ENCODE measurements around the gene CDK11B. TPM values are rescaled to one million over a fixed set of nuclear protein-coding genes. Genes with fewer than 3 reads are reported as not detected.

CDK11B gene
- total and polyA plus RNA-seq, 2 donors (not counting 1 experiment from before 2014, with no cell fraction given) = 14.1 to 36.3 TPM

- Histone ChIP-seq H4K20me1 (ENCODE audit: control insufficient read depth, insufficient read depth, low read length, poor library complexity, severe bottlenecking) (no peaks in the 10 kb centered on the region), H3K4me3 (ENCODE audit: control extremely low read depth in 1 of 5, extremely low read depth in 1 of 5, insufficient read depth in 1 of 5, low read depth in 2 of 5, low read length in 4 of 5) (peak overlapping the region in 4 of 5 experiments; percentile 32 to 55 (median 46)), H3K9ac (ENCODE audit: low read length) (peak overlapping the region; percentile 53), H3K4me1 (ENCODE audit: control insufficient read depth in 2 of 2, insufficient read depth in 2 of 2, low read length in 2 of 2) (peaks cover 15 to 21% of the 10 kb centered on the region in 2 donors), H3K27me3 (replicated peaks in 1 of 4; ENCODE audit: control extremely low read depth in 1 of 4, control insufficient read depth in 3 of 4, insufficient read depth in 4 of 4, low read length in 3 of 4) (peaks cover 0 to 13% (median 4%) of the 10 kb centered on the region in 4 experiments), H3K36me3 (replicated peaks in 1 of 2; ENCODE audit: control extremely low read depth in 1 of 2, control insufficient read depth in 1 of 2, extremely low read depth in 1 of 2, insufficient read depth in 2 of 2, low read length in 1 of 2) (no peaks in the 10 kb centered on the region), H2AFZ (ENCODE audit: insufficient read depth, low read depth, low read length, poor library complexity, severe bottlenecking) (peak overlapping the region; percentile 69), H3K27ac (ENCODE audit: low read length in 2 of 2) (peak overlapping the region; percentile 41 to 57), H3K79me2 (ENCODE audit: control insufficient read depth, insufficient read depth, low read length) (no peaks in the 10 kb centered on the region), H3K4me2 (replicated peaks; ENCODE audit: low read depth, low read length, poor library complexity, severe bottlenecking) (peak overlapping the region; percentile 92), H3K9me3 (ENCODE audit: control extremely low read depth in 1 of 3, control insufficient read depth in 2 of 3, insufficient read depth in 1 of 3, low read length in 2 of 3) (peaks cover 0 to 8% (median 0%) of the 10 kb centered on the region in 3 donors)
- Mint-ChIP-seq H3K4me1 (peaks cover 4% of the 10 kb centered on the region), H3K27ac (peak overlapping the region; percentile 59), H3K27me3 (peaks cover 3% of the 10 kb centered on the region), H3K4me3 (peak overlapping the region; percentile 64), H3K9me3 (ENCODE audit: insufficient read depth) (no peaks in the 10 kb centered on the region)
- peak; percentile 60 for DNase-seq
- ChIA-PET CTCF (interaction anchor here (2.2 kb wide), 1 partner anchor 14 kb away, joined by 13 read pairs; the partner anchor contains the start of gene MIB2), POLR2A (interaction anchor here (0.6 to 2.5 kb wide), 9 partner anchors 12 to 877 kb away, joined by 3 to 19 read pairs (median 5); partner anchors contain the start of genes AURKAIP1 and MIB2)
- WGBS (ENCODE audit: insufficient coverage) = 10% methylated on average over 40 of the region's 48 CpGs
- peak; percentile 50 for ATAC-seq (ENCODE audit: low read depth)
- no peak for TF ChIP-seq EZH2 (IDR thresholded peaks at IDR 0.05; ENCODE audit: borderline replicate concordance, insufficient read depth, low read depth, low read length, poor library complexity, severe bottlenecking)
- TF ChIP-seq, protein P1, sequence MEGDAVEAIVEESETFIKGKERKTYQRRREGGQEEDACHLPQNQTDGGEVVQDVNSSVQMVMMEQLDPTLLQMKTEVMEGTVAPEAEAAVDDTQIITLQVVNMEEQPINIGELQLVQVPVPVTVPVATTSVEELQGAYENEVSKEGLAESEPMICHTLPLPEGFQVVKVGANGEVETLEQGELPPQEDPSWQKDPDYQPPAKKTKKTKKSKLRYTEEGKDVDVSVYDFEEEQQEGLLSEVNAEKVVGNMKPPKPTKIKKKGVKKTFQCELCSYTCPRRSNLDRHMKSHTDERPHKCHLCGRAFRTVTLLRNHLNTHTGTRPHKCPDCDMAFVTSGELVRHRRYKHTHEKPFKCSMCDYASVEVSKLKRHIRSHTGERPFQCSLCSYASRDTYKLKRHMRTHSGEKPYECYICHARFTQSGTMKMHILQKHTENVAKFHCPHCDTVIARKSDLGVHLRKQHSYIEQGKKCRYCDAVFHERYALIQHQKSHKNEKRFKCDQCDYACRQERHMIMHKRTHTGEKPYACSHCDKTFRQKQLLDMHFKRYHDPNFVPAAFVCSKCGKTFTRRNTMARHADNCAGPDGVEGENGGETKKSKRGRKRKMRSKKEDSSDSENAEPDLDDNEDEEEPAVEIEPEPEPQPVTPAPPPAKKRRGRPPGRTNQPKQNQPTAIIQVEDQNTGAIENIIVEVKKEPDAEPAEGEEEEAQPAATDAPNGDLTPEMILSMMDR (IDR thresholded peaks at IDR 0.05) = no peak
- intact Hi-C loops (cut with micrococcal nuclease) = loop anchor here (2.0 kb wide), 1 partner anchor 15 kb away; the partner anchor contains the start of gene MIB2
Observed at GRCh38 chr1:1629430-1630190, 29.2 kb downstream of the CDK11B start.

All from B cell (primary cell).